GOT3 (cell line): ENCODE data around the gene CDCA8.
"Not testable (repeated sequence)": the region's sequence is repeated elsewhere in the genome, so short reads cannot be mapped to it uniquely, and the experiment has no call there.

Experiments
- DNase-seq: peaks from one replicate; lab custom pipeline; 2025; ENCODE audit warnings: mixed read lengths; lab: John Stamatoyannopoulos, UW

CDCA8 gene

DNA sequence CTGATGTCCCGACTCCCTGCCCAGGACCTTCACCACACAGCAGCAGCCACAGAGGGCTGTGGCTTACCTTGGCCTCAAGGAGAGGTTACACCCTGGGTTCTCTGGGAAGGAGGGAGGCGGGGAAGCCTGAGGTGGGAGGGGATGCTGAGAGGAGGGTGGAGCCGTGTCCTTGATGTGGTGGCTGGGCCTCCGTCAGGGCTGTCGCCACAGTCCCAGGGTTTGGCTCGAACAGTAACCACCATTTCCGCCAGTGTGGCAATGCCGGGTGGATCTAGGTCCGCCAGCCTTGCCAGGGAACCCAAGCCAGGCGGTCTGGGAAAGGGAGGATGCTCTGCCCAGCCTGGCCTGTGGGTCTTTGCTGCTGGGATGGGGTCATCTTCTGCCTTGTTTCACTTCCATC, 18.4 kb upstream of the CDCA8 start:
- DNase-seq, result no peak

- DNase-seq, result no peak
Measured at GRCh38 chr1:37676281-37677142, 15.8 kb upstream of the CDCA8 start.

- DNase-seq, result no peak
Measured at GRCh38 chr1:37677143-37677439, 15.2 kb upstream of the CDCA8 start.

- DNase-seq, result no peak
Measured at GRCh38 chr1:37677808-37678207, 14.5 kb upstream of the CDCA8 start.

- DNase-seq, result no peak
Measured at GRCh38 chr1:37680933-37681332, 11.4 kb upstream of the CDCA8 start.

- DNase-seq, result peak; percentile 25
Measured at GRCh38 chr1:37682334-37682987, 9.9 kb upstream of the CDCA8 start.

GRCh38 chr1:37684182-37684581, 8.1 kb upstream of the CDCA8 start:
- DNase-seq, result not testable (repeated sequence)

GRCh38 chr1:37685722-37686121, 6.6 kb upstream of the CDCA8 start:
- DNase-seq, result no peak

- DNase-seq, result not testable (repeated sequence)
Measured at GRCh38 chr1:37687764-37688163, 4.6 kb upstream of the CDCA8 start.

DNA sequence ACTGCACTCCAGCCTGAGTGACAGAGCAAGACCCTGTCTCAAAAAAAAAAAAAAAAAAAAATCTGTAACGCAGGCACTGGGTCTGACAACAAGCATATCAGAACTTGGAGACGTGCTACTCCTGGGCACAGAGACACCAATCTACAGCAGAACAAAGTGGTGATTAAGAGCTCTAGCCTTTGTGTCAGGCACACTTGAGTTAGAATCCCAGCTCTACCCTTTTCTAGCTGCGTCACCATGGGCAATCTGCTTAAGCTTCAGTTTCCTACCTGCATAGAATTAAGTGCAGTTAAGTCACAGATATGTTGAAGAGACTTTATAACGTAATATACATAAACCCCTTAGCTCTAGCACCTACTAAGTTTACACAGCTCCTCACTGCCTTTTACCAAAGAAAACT, 3.4 kb upstream of the CDCA8 start:
- DNase-seq, result no peak

- DNase-seq, result no peak
Measured at GRCh38 chr1:37691497-37692077, 729 bp upstream of the CDCA8 start.

- DNase-seq, result no peak
Measured at GRCh38 chr1:37692834-37693175, 489 bp downstream of the CDCA8 start.

GRCh38 chr1:37697090-37697489, 4.8 kb downstream of the CDCA8 start:
- no peak for DNase-seq

DNA sequence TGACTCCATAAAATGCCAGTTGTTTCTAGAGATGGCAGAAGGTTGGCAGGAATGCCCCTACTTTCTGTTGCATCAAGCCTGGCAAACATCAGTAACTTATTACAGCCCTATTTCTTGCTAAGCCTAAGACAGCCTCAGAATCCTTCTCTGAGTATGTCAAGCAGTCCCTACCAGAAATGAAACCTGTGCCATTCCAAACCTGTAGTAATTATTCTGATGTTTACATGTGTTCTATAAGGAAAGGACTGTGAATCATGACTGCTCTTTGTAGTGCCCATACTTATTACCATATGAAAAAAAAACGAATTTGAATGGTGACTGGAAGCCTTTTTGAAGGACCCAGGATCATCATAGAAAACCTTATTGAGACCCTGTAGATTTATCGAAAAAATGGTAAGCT, 5.4 kb downstream of the CDCA8 start:
- DNase-seq, result no peak

DNA sequence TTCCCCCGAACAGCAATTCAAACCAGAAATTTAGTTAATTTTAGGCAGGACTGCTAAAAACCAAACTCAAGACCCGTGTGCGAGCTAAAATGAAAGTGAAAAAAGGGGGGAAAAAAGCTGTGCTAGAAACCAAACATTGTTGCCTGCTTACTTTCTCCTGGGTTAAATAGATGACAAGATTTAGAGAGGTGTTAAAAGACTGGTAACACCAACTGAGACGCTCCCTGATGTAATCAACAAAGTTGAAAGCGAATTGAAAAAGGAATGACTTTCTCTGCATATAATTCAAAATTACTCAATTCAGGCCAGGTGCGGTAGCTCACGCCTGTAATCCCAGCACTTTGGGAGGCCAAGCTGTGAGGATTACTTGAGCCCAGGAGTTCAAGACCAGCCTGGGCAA, 6.8 kb downstream of the CDCA8 start:
- no peak for DNase-seq

DNA sequence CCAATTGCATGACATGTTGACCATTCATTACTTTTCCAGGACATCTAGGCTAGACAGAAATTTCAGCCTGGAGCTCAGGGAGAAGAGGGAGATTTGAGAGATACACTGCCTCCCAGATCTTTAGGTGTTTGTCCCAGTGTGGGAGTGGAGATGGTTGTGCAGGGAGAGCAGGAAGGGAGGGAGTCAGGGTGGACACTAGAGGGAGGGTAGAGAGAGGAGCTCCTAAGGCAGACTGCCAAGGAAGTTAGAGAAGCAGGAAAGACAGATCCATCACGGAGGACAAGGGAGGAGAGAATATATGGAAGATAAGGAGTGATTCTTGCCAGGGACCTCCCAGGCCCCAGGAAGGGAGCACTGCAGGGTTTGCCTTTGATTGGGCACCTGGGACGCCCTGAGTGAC, 8.7 kb downstream of the CDCA8 start:
- DNase-seq, result no peak

DNA sequence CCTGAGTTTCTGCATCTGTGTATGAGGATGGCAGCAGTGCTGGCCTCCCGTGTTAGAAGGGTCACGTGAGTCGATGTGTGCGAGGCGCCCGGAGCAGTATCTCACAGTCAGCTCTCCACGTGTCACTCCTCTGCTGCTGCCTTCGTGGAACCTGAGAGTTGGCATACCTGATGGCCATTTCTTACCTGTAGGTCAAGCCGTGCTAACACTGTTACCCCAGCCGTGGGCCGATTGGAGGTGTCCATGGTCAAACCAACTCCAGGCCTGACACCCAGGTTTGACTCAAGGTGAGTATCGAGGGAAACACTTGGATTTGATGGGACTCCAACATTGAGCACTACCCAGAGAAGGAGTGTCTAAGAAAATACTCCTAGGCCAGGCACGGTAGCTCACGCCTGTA, 10.7 kb downstream of the CDCA8 start:
- no peak for DNase-seq

- no peak for DNase-seq
Measured at GRCh38 chr1:37704966-37705365, 12.7 kb downstream of the CDCA8 start.

DNA sequence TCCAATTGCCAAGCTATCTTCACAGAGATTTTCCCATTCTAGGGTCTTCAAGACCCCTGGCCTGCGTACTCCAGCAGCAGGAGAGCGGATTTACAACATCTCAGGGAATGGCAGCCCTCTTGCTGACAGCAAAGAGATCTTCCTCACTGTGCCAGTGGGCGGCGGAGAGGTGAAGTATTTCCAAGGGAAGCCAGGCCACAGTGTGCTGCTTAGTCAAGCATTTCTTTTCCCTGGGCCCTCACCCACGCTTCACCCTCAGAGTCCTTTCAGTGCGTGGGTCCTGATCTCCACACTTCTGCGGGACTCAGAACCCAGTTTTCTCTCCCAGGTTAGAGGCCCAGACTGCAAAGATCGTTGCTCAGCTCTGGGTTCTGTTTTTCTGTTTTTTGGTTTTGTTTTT, 13.1 kb downstream of the CDCA8 start:
- no peak for DNase-seq

GRCh38 chr1:37708471-37708870, 16.2 kb downstream of the CDCA8 start:
- no peak for DNase-seq

- no peak for DNase-seq
Measured at GRCh38 chr1:37714226-37714625, 21.9 kb downstream of the CDCA8 start.

DNA sequence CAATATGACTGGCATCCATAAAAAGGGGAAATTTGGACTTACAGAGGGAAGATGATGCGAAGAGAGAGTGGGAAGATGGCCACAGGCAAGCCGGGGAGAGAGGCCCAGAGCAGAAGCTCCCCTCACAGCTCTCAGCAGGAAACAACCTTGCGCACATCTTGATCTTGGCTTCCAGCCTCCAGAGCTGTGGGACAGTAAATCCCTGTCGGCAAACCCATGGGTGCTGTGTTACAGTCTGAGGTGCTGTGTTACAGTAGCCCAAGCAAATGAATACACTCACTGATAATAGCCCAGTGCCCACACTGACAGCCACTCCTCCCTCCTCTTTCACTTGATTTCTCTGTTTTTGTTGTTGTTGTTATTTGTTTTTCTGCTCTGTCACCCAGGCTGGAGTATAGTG, 22.4 kb downstream of the CDCA8 start:
- DNase-seq, result no peak

DNA sequence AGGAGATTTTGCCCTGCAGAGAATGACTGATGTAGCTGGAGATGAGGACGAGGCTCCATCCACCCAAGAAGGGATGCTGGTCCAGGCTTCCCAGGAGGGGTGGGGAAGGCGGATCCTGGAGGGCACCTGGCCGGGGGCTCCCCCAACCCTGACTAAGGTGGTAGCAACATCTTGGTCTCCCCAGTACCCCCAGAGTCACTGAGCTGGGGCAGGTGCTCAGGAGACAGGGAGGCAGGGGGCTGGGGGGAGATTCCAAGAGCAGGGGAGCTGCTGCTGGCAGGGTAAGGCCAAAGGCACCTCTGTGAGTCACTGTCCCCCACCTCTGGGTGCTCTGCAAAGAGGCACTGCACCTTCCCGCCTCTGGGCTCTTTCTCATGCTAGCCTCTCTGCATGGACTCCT, 24.0 kb downstream of the CDCA8 start:
- DNase-seq, result no peak

GRCh38 chr1:37717631-37718030, 25.3 kb downstream of the CDCA8 start:
- no peak for DNase-seq
